SJSA1 (cell line): ENCODE data around the gene PHGDH. TPM values are rescaled to one million over a fixed set of nuclear protein-coding genes. Genes with fewer than 3 reads are reported as not detected.

Experiments used
- DNase-seq, 2 experiments: peaks; one replicate each; pipeline ENCODE4 v3.0.0-alpha.2; 2015 to 2020; ENCODE audit warnings: low spot score in 2 of 2, low read depth in 1 of 2
- H3K27ac ChIP-seq: fragments of 250-450 bp; sonication (Bioruptor Pico); 2 replicates; pipeline ENCODE4 v1.5.1; 2020; ENCODE audit warnings: mild to moderate bottlenecking, moderate library complexity
- H3K27me3 ChIP-seq: fragments of 250-450 bp; sonication (Bioruptor Pico); replicated peaks from 2 replicates; pipeline ENCODE4 v1.5.1; 2020; ENCODE audit warnings: mild to moderate bottlenecking, moderate library complexity
- H3K36me3 ChIP-seq: fragments of 250-450 bp; sonication (Bioruptor Pico); 2 replicates; pipeline ENCODE4 v1.5.1; 2020; ENCODE audit warnings: mild to moderate bottlenecking
- H3K4me1 ChIP-seq: fragments of 250-450 bp; sonication (Bioruptor Pico); replicated peaks from 2 replicates; pipeline ENCODE4 v1.6.1; 2021; ENCODE audit warnings: mild to moderate bottlenecking
- H3K4me3 ChIP-seq: fragments of 250-450 bp; sonication (Bioruptor Pico); 2 replicates; pipeline ENCODE4 v1.5.1; 2020; ENCODE audit warnings: mild to moderate bottlenecking
- H3K9me3 ChIP-seq: fragments of 250-450 bp; sonication (Bioruptor Pico); replicated peaks from 2 replicates; pipeline ENCODE4 v1.5.1; 2020; ENCODE audit warnings: mild to moderate bottlenecking
- total RNA-seq: library from RNA; depleted of rRNA; stranded (reverse); fragments of >200 nt; shearing (Covaris generic); gene quantifications from 2 replicates; pipeline ENCODE4 v1.2.3, GENCODE V29; 2014

The PHGDH gene
- total RNA-seq, 1 experiment from 2014 or later: 38.2 TPM

GRCh38 chr1:119768778-119769177, 57.0 kb downstream of the PHGDH start, which contains the start of gene HMGCS2:
HMGCS2 (minus strand) TSS chr1:119768905; CDS start chr1:119768844, 61 bp downstream.
- no peaks in the 10 kb centered on the region for H3K9me3 ChIP-seq
- no peaks in the 10 kb centered on the region; the same call in 1 of the 2 replicates for H3K4me1 ChIP-seq
- no peaks in the 10 kb centered on the region for H3K36me3 ChIP-seq
- no peak within 1 kb of the TSS for H3K4me3 ChIP-seq
- no peaks in the 10 kb centered on the region; the same call in 1 of the 2 replicates for H3K27me3 ChIP-seq
- no peak for DNase-seq
- H3K27ac ChIP-seq: no peak within 1 kb of the TSS

- no peaks in the 10 kb centered on the region for H3K9me3 ChIP-seq
- DNase-seq: no peak
- H3K4me3 ChIP-seq: no peak overlapping the region
- H3K4me1 ChIP-seq: no peaks in the 10 kb centered on the region; the same call in 1 of the 2 replicates
- H3K36me3 ChIP-seq: no peaks in the 10 kb centered on the region
- no peak overlapping the region for H3K27ac ChIP-seq
- no peaks in the 10 kb centered on the region; the same call in 1 of the 2 replicates for H3K27me3 ChIP-seq
Measured at GRCh38 chr1:119771016-119771415, 59.3 kb downstream of the PHGDH start.

GRCh38 chr1:119771770-119772169, 60.0 kb downstream of the PHGDH start:
- no peak for DNase-seq
- no peaks in the 10 kb centered on the region; the same call in 1 of the 2 replicates for H3K4me1 ChIP-seq

GRCh38 chr1:119772298-119772697, 60.6 kb downstream of the PHGDH start:
- no peaks in the 10 kb centered on the region; the same call in 1 of the 2 replicates for H3K4me1 ChIP-seq
- H3K27ac ChIP-seq: no peak overlapping the region

More at GRCh38 chr1:119771770-119772169, 60.0 kb downstream of the PHGDH start:
- H3K27me3 ChIP-seq: no peaks in the 10 kb centered on the region; the same call in 1 of the 2 replicates
- no peak overlapping the region for H3K4me3 ChIP-seq
- no peak overlapping the region for H3K27ac ChIP-seq
- no peaks in the 10 kb centered on the region for H3K36me3 ChIP-seq
- H3K9me3 ChIP-seq: no peaks in the 10 kb centered on the region

GRCh38 chr1:119773711-119774241, 62.0 kb downstream of the PHGDH start:
- no peaks in the 10 kb centered on the region for H3K9me3 ChIP-seq
- no peaks in the 10 kb centered on the region for H3K36me3 ChIP-seq
- no peak for DNase-seq
- H3K4me1 ChIP-seq: peaks cover under 1% of the 10 kb centered on the region
- no peak overlapping the region for H3K27ac ChIP-seq
- no peak overlapping the region for H3K4me3 ChIP-seq
- no peaks in the 10 kb centered on the region; the same call in 1 of the 2 replicates for H3K27me3 ChIP-seq

More at GRCh38 chr1:119772298-119772697, 60.6 kb downstream of the PHGDH start:
- DNase-seq: no peak
- Histone ChIP-seq H3K4me3 (no peak overlapping the region), H3K36me3 (no peaks in the 10 kb centered on the region), H3K27me3 (no peaks in the 10 kb centered on the region; the same call in 1 of the 2 replicates), H3K9me3 (no peaks in the 10 kb centered on the region)

- Histone ChIP-seq H3K36me3 (no peaks in the 10 kb centered on the region), H3K9me3 (no peaks in the 10 kb centered on the region)
- no peak for DNase-seq
Measured at GRCh38 chr1:119774746-119775490, 63.2 kb downstream of the PHGDH start.

GRCh38 chr1:119778359-119778758, 66.6 kb downstream of the PHGDH start:
- no peak for DNase-seq
- H3K27ac ChIP-seq: no peak overlapping the region
- H3K4me1 ChIP-seq: peaks cover 17% of the 10 kb centered on the region
- H3K27me3 ChIP-seq: no peaks in the 10 kb centered on the region
- H3K4me3 ChIP-seq: no peak overlapping the region
- no peaks in the 10 kb centered on the region for H3K36me3 ChIP-seq
- H3K9me3 ChIP-seq: no peaks in the 10 kb centered on the region

More at GRCh38 chr1:119774746-119775490, 63.2 kb downstream of the PHGDH start:
- no peak overlapping the region for H3K27ac ChIP-seq
- peaks cover 12% of the 10 kb centered on the region for H3K4me1 ChIP-seq
- H3K4me3 ChIP-seq: no peak overlapping the region
- no peaks in the 10 kb centered on the region; the same call in 1 of the 2 replicates for H3K27me3 ChIP-seq

- H3K27me3 ChIP-seq: no peaks in the 10 kb centered on the region
Measured at GRCh38 chr1:119778886-119779560, 67.3 kb downstream of the PHGDH start.

GRCh38 chr1:119779869-119780356, 68.2 kb downstream of the PHGDH start:
- H3K9me3 ChIP-seq: no peaks in the 10 kb centered on the region
- no peaks in the 10 kb centered on the region for H3K27me3 ChIP-seq
- DNase-seq: peak in 1 of 2 experiments; percentile 20
- H3K36me3 ChIP-seq: no peaks in the 10 kb centered on the region
- no peak overlapping the region for H3K27ac ChIP-seq
- H3K4me3 ChIP-seq: no peak overlapping the region
- peaks cover 17% of the 10 kb centered on the region for H3K4me1 ChIP-seq

More at GRCh38 chr1:119778886-119779560, 67.3 kb downstream of the PHGDH start:
- peaks cover 17% of the 10 kb centered on the region for H3K4me1 ChIP-seq
- H3K4me3 ChIP-seq: no peak overlapping the region
- H3K9me3 ChIP-seq: no peaks in the 10 kb centered on the region
- DNase-seq: peak in 1 of 2 experiments; percentile 15
- no peaks in the 10 kb centered on the region for H3K36me3 ChIP-seq
- no peak overlapping the region for H3K27ac ChIP-seq

- no peak overlapping the region for H3K27ac ChIP-seq
- no peak for DNase-seq
- no peaks in the 10 kb centered on the region for H3K27me3 ChIP-seq
- peaks cover 17% of the 10 kb centered on the region for H3K4me1 ChIP-seq
- no peak overlapping the region for H3K4me3 ChIP-seq
- H3K9me3 ChIP-seq: no peaks in the 10 kb centered on the region
- H3K36me3 ChIP-seq: no peaks in the 10 kb centered on the region
Measured at GRCh38 chr1:119781434-119782210, 69.9 kb downstream of the PHGDH start.

- Histone ChIP-seq H3K4me1 (peaks cover 22% of the 10 kb centered on the region), H3K4me3 (no peak overlapping the region), H3K27ac (no peak overlapping the region), H3K9me3 (no peaks in the 10 kb centered on the region), H3K27me3 (no peaks in the 10 kb centered on the region), H3K36me3 (no peaks in the 10 kb centered on the region)
- DNase-seq: no peak
Measured at GRCh38 chr1:119782631-119783325, 71.0 kb downstream of the PHGDH start.

- no peak for DNase-seq
- no peak overlapping the region for H3K27ac ChIP-seq
- no peaks in the 10 kb centered on the region for H3K9me3 ChIP-seq
Measured at GRCh38 chr1:119783354-119784185, 71.8 kb downstream of the PHGDH start.

More at GRCh38 chr1:119783354-119784185, 71.8 kb downstream of the PHGDH start:
- Histone ChIP-seq H3K4me3 (no peak overlapping the region), H3K4me1 (peaks cover 26% of the 10 kb centered on the region), H3K36me3 (no peaks in the 10 kb centered on the region), H3K27me3 (no peaks in the 10 kb centered on the region)
